Upper lobe of left lung (tissue), 4 donors: ENCODE data around the gene NUBP1.

Experiments
- EP300 ChIP-seq, 4 donors: sonication (generic); formaldehyde crosslinking; IDR thresholded peaks; one replicate each; pipeline ENCODE4 v1.5.1; 2017; ENCODE audit warnings: antibody characterized with exemption in 4 of 4, control low read depth in 2 of 4
- POLR2AphosphoS5 ChIP-seq, 2 donors: sonication (generic); formaldehyde crosslinking; IDR thresholded peaks; one replicate each; pipeline ENCODE4 v1.5.1; 2017; ENCODE audit warnings: antibody characterized with exemption in 2 of 2
- TF ChIP-seq, protein P1 (sequence below), 6 experiments: fragments of 450-650 bp in 4 of 6; fragments of 200-600 bp in 2 of 6; sonication (generic) in 2 of 6; IDR thresholded peaks; one replicate each; pipeline ENCODE4 v1.5.1; 2016 to 2019; ENCODE audit warnings: antibody characterized with exemption in 6 of 6

DNA sequence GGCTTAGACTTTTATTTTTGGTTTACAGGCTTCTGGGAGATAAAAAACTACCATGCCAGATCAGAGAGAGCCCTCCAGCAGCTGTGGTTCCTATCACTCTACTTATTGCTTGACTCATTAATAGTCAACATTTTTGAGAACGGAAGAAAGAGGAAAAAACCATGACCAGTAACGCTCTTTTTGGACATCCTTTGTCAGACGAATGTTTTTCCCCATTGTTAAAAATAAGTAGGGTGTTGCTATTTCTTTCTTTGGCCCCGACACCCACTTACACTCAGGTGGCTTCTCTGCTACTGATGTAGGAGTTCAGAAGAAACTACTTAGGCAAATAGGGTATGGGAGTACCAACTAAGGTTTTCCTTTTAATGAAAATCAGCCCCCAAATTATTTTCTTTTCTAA, 47.4 kb downstream of the NUBP1 start:
- TF ChIP-seq, protein P1, sequence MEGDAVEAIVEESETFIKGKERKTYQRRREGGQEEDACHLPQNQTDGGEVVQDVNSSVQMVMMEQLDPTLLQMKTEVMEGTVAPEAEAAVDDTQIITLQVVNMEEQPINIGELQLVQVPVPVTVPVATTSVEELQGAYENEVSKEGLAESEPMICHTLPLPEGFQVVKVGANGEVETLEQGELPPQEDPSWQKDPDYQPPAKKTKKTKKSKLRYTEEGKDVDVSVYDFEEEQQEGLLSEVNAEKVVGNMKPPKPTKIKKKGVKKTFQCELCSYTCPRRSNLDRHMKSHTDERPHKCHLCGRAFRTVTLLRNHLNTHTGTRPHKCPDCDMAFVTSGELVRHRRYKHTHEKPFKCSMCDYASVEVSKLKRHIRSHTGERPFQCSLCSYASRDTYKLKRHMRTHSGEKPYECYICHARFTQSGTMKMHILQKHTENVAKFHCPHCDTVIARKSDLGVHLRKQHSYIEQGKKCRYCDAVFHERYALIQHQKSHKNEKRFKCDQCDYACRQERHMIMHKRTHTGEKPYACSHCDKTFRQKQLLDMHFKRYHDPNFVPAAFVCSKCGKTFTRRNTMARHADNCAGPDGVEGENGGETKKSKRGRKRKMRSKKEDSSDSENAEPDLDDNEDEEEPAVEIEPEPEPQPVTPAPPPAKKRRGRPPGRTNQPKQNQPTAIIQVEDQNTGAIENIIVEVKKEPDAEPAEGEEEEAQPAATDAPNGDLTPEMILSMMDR (IDR thresholded peaks at IDR 0.05) = no peak
- TF ChIP-seq POLR2AphosphoS5 (IDR thresholded peaks at IDR 0.05) (no peak), EP300 (IDR thresholded peaks at IDR 0.05) (no peak)
